Measurements from ENCODE around the gene ZBTB21. TPM values are rescaled to one million over a fixed set of nuclear protein-coding genes. Genes with fewer than 3 reads are reported as not detected.

The ZBTB21 gene
- total and polyA plus RNA-seq, 2 of the 8 experiments (the other 6 are each of a cell fraction or from before 2014, with no cell fraction given), result 3.9 to 17.8 TPM

GRCh38 chr21:42047821-42048613, 37.9 kb upstream of the ZBTB21 start:
- FAIRE-seq, result no peak
- Histone ChIP-seq H3K27me3 (replicated peaks in 1 of 4; ENCODE audit: control insufficient read depth in 3 of 4, extremely low read depth in 1 of 4, insufficient read depth in 3 of 4, low read length in 3 of 4) (no peaks in the 10 kb centered on the region), H3K4me3 (ENCODE audit: extremely low read depth in 1 of 4, insufficient read depth in 2 of 4, low read depth in 3 of 4, low read length in 4 of 4) (no peak overlapping the region), H3K23ac (ENCODE audit: insufficient read length) (no peak overlapping the region), H2BK20ac (ENCODE audit: low read length) (no peak overlapping the region), H4K20me1 (replicated peaks in 1 of 2; ENCODE audit: control insufficient read depth in 1 of 2, insufficient read depth in 2 of 2, low read length in 2 of 2) (no peaks in the 10 kb centered on the region), H4K8ac (ENCODE audit: extremely low read depth, insufficient read depth, low read length) (no peak overlapping the region), H2BK120ac (replicated peaks; ENCODE audit: low read depth, low read length) (no peak overlapping the region), H2BK12ac (ENCODE audit: low read depth, low read length) (no peak overlapping the region), H4K5ac (ENCODE audit: insufficient read length, low read depth, low read length) (no peak overlapping the region), H3K18ac (ENCODE audit: extremely low read depth, low read length) (no peak overlapping the region), H3K4me2 (ENCODE audit: insufficient read depth in 1 of 2, low read depth in 2 of 2, low read length in 2 of 2) (no peak overlapping the region), H3K9ac (replicated peaks in 1 of 4; ENCODE audit: extremely low read depth in 1 of 4, low read depth in 3 of 4, low read length in 3 of 4) (no peak overlapping the region), H3K9me3 (ENCODE audit: insufficient read depth in 2 of 2, low read depth in 1 of 2, low read length in 1 of 2) (no peaks in the 10 kb centered on the region; a peak in 1 of 4 replicates), H3K79me2 (ENCODE audit: control insufficient read depth in 1 of 2, insufficient read depth in 2 of 2, low read length in 2 of 2) (no peaks in the 10 kb centered on the region), H3K4me1 (replicated peaks in 1 of 4; ENCODE audit: control insufficient read depth in 3 of 4, insufficient read depth in 4 of 4, low read length in 3 of 4) (no peaks in the 10 kb centered on the region; a peak in 1 of 7 replicates), H2BK5ac (ENCODE audit: low read depth, low read length) (no peak overlapping the region), H4K91ac (replicated peaks; ENCODE audit: insufficient read length, low read length) (no peak overlapping the region), H3K4ac (replicated peaks; ENCODE audit: insufficient read length, low read depth, low read length) (no peak overlapping the region), H3K23me2 (ENCODE audit: low read depth, low read length) (no peaks in the 10 kb centered on the region), H3K79me1 (ENCODE audit: low read depth, low read length) (no peaks in the 10 kb centered on the region), H2AK5ac (ENCODE audit: low read depth, low read length) (no peak overlapping the region), H3K14ac (ENCODE audit: insufficient read length) (no peak overlapping the region), H2BK15ac (ENCODE audit: low read length) (no peak overlapping the region), H3K36me3 (ENCODE audit: control insufficient read depth in 2 of 4, insufficient read depth in 4 of 4, low read length in 3 of 4) (no peaks in the 10 kb centered on the region), H2AFZ (ENCODE audit: low read length) (no peak overlapping the region), H3K27ac (ENCODE audit: low read depth, low read length) (no peak overlapping the region), H3K56ac (replicated peaks; ENCODE audit: insufficient read length, low read depth, low read length) (no peak overlapping the region)
- 92% methylated on average over 19 of the region's 19 CpGs; no CpG with 5 or more reads in 1 of the 2 experiments for WGBS, 2 experiments (ENCODE audit: extremely low coverage in 1 of 2, insufficient coverage in 1 of 2, insufficient read length in 1 of 2, insufficient replicate concordance in 2 of 2, low coverage in 1 of 2, low lambda C conversion rate in 2 of 2, missing lambda C conversion rate in 1 of 2)
- no peak for DNase-seq (ENCODE audit: low read depth in 1 of 2, low spot score in 2 of 2)
- TF ChIP-seq HDAC2 (IDR thresholded peaks at IDR 0.05; ENCODE audit: borderline replicate concordance in 1 of 2, low read depth in 2 of 2, low read length in 2 of 2) (no peak), JUN (IDR thresholded peaks at IDR 0.05; ENCODE audit: low read depth, low read length) (no peak), BACH1 (IDR thresholded peaks at IDR 0.05; ENCODE audit: low read length) (no peak), MAX (IDR thresholded peaks at IDR 0.05) (no peak), NANOG (IDR thresholded peaks at IDR 0.05; ENCODE audit: insufficient read depth, low read depth, low read length, poor library complexity, severe bottlenecking) (no peak), ASH2L (IDR thresholded peaks at IDR 0.05; ENCODE audit: low read length) (no peak), SP4 (IDR thresholded peaks at IDR 0.05; ENCODE audit: low read length) (no peak), SIRT6 (IDR thresholded peaks at IDR 0.05; ENCODE audit: low read length) (no peak)
- ChIA-PET POLR2A (ENCODE audit: partially characterized antibody) (no interaction called here), CTCF (ENCODE audit: partially characterized antibody) (interaction anchor here (1.0 kb wide), 1 partner anchor 61 kb away, joined by 3 read pairs; no protein-coding TSS in a partner anchor)
